Neural progenitor cell (in vitro differentiated cells): ENCODE results near the gene SHANK3. TPM values are rescaled to one million over a fixed set of nuclear protein-coding genes. Genes with fewer than 3 reads are reported as not detected.

Source experiments
- DNase-seq: peaks from one replicate; pipeline ENCODE4 v3.0.0-alpha.2; 2016; ENCODE audit warnings: low spot score
- H2AFZ ChIP-seq: fragments of 200-600 bp; sonication (generic); replicated peaks from 2 replicates; pipeline ENCODE4 v1.6.1; 2016; ENCODE audit warnings: antibody characterized with exemption
- H3F3A ChIP-seq: fragments of 200-600 bp; sonication (generic); 2 replicates; pipeline ENCODE4 v1.6.1; 2016; ENCODE audit warnings: antibody characterized with exemption, low read depth
- H3K27ac ChIP-seq: fragments of 200-600 bp; sonication (generic); 2 replicates; pipeline ENCODE4 v1.5.1; 2016; ENCODE audit warnings: mild to moderate bottlenecking
- H3K27me3 ChIP-seq: fragments of 200-600 bp; sonication (generic); 2 replicates; pipeline ENCODE4 v1.6.1; 2016; ENCODE audit warnings: mild to moderate bottlenecking, moderate library complexity
- H3K36me3 ChIP-seq: fragments of 200-600 bp; sonication (generic); 2 replicates; pipeline ENCODE4 v1.5.1; 2016
- H3K4me1 ChIP-seq: fragments of 200-600 bp; sonication (generic); 2 replicates; pipeline ENCODE4 v1.6.1; 2016; ENCODE audit warnings: mixed run types
- H3K4me2 ChIP-seq: fragments of 200-600 bp; sonication (generic); 2 replicates; pipeline ENCODE4 v1.6.1; 2016
- H3K4me3 ChIP-seq: fragments of 200-600 bp; sonication (generic); 2 replicates; pipeline ENCODE4 v1.5.1; 2016
- H3K79me2 ChIP-seq: fragments of 200-600 bp; sonication (generic); 2 replicates; pipeline ENCODE4 v1.6.1; 2016; ENCODE audit warnings: low read depth
- H3K9ac ChIP-seq: fragments of 200-600 bp; sonication (generic); 2 replicates; pipeline ENCODE4 v1.6.1; 2016
- H3K9me3 ChIP-seq: fragments of 200-600 bp; sonication (generic); 2 replicates; pipeline ENCODE4 v1.5.1; 2016; ENCODE audit warnings: low read depth
- H4K20me1 ChIP-seq: fragments of 200-600 bp; sonication (generic); 2 replicates; pipeline ENCODE4 v1.6.1; 2016; ENCODE audit warnings: low read depth
- H3K27ac Mint-ChIP-seq: 3 replicates; pipeline ENCODE4 v1.8.0; 2021; ENCODE audit warnings: mixed read lengths
- H3K27me3 Mint-ChIP-seq: 2 replicates; pipeline ENCODE4 v1.8.0; 2022; ENCODE audit warnings: low read depth, mild to moderate bottlenecking, inconsistent platforms, moderate library complexity, mixed read lengths; ENCODE audit not compliant: insufficient read depth
- H3K36me3 Mint-ChIP-seq: 3 replicates; pipeline ENCODE4 v1.8.0; 2021; ENCODE audit warnings: mixed read lengths
- H3K4me1 Mint-ChIP-seq: 3 replicates; pipeline ENCODE4 v1.8.0; 2021; ENCODE audit warnings: mixed read lengths
- H3K4me3 Mint-ChIP-seq: 3 replicates; pipeline ENCODE4 v1.8.0; 2021; ENCODE audit warnings: mild to moderate bottlenecking, moderate library complexity, mixed read lengths
- H3K9me3 Mint-ChIP-seq: 3 replicates; pipeline ENCODE4 v1.8.0; 2020; ENCODE audit warnings: mixed read lengths
- CTCF ChIP-seq: fragments of 200-600 bp; sonication (generic); IDR thresholded peaks from 2 replicates; pipeline ENCODE4 v1.5.1; 2017; ENCODE audit warnings: antibody characterized with exemption, mild to moderate bottlenecking
- EZH2 ChIP-seq: fragments of 200-600 bp; sonication (generic); IDR thresholded peaks from 2 replicates; pipeline ENCODE4 v1.6.1; 2017; ENCODE audit warnings: antibody characterized with exemption, mild to moderate bottlenecking, moderate library complexity
- EZH2phosphoT487 ChIP-seq: fragments of 200-600 bp; sonication (generic); IDR thresholded peaks from 2 replicates; pipeline ENCODE4 v1.6.1; 2017; ENCODE audit warnings: antibody characterized with exemption
- total RNA-seq: library from RNA; depleted of rRNA; stranded (reverse); fragments of >200 nt; gene quantifications from 2 replicates; pipeline ENCODE4 v1.2.3, GENCODE V29; 2015; ENCODE audit warnings: low replicate concordance

The SHANK3 gene
- total RNA-seq, 1 donor from 2014 or later, result 0.65 TPM

GRCh38 chr22:50673231-50674129 lies 857 bp downstream of the SHANK3 start:
- Mint-ChIP-seq H3K9me3 (peaks cover 2% of the 10 kb centered on the region), H3K27ac (peak overlapping the region; percentile 82), H3K4me3 (peak overlapping the region; percentile 86), H3K27me3 (peaks cover 29% of the 10 kb centered on the region), H3K36me3 (peaks cover 16% of the 10 kb centered on the region), H3K4me1 (peaks cover 37% of the 10 kb centered on the region)
- Histone ChIP-seq H3K4me1 (peaks cover 6% of the 10 kb centered on the region), H3K9ac (no peak overlapping the region), H3K4me3 (peak overlapping the region; percentile 85), H3F3A (peaks cover 17% of the 10 kb centered on the region), H3K36me3 (no peaks in the 10 kb centered on the region), H3K27me3 (peaks cover 38% of the 10 kb centered on the region), H3K9me3 (no peaks in the 10 kb centered on the region), H3K4me2 (peak overlapping the region; percentile 97), H3K79me2 (no peaks in the 10 kb centered on the region), H2AFZ (peak overlapping the region; percentile 40), H3K27ac (no peak overlapping the region), H4K20me1 (peaks cover 10% of the 10 kb centered on the region)
- peak; percentile 62 for DNase-seq
- TF ChIP-seq EZH2phosphoT487 (no peak), EZH2 (no peak)

- Mint-ChIP-seq H3K36me3 (peaks cover 16% of the 10 kb centered on the region), H3K4me3 (peak overlapping the region; percentile 78), H3K27ac (no peak overlapping the region), H3K27me3 (peaks cover 29% of the 10 kb centered on the region), H3K9me3 (peaks cover 2% of the 10 kb centered on the region), H3K4me1 (peaks cover 37% of the 10 kb centered on the region)
- Histone ChIP-seq H3F3A (peaks cover 17% of the 10 kb centered on the region), H3K4me3 (peak overlapping the region; percentile 85), H2AFZ (no peak overlapping the region), H4K20me1 (peaks cover 10% of the 10 kb centered on the region), H3K27ac (no peak overlapping the region), H3K9me3 (no peaks in the 10 kb centered on the region), H3K4me2 (peak overlapping the region; percentile 97), H3K36me3 (no peaks in the 10 kb centered on the region), H3K79me2 (no peaks in the 10 kb centered on the region), H3K27me3 (peaks cover 32% of the 10 kb centered on the region), H3K4me1 (peaks cover 6% of the 10 kb centered on the region), H3K9ac (no peak overlapping the region)
- DNase-seq, result peak; percentile 66
- TF ChIP-seq EZH2, result no peak
- no peak for TF ChIP-seq CTCF
- TF ChIP-seq EZH2phosphoT487, result no peak
These were observed 1.5 kb downstream of the SHANK3 start for GRCh38 chr22:50674130-50674500.

GRCh38 chr22:50674606-50675552 lies 2.3 kb downstream of the SHANK3 start:
- peaks cover 29% of the 10 kb centered on the region for H3K27me3 Mint-ChIP-seq
- DNase-seq, result peak; percentile 86
- H3K4me1 Mint-ChIP-seq, result peaks cover 37% of the 10 kb centered on the region
- peaks cover 32% of the 10 kb centered on the region for H3K27me3 ChIP-seq
- H3K9ac ChIP-seq, result no peak overlapping the region
- H4K20me1 ChIP-seq, result peaks cover 10% of the 10 kb centered on the region
- H3K4me3 ChIP-seq, result peak overlapping the region; percentile 80
- H2AFZ ChIP-seq, result peak overlapping the region; percentile 94
- peaks cover 17% of the 10 kb centered on the region for H3F3A ChIP-seq
- H3K9me3 Mint-ChIP-seq, result peaks cover 2% of the 10 kb centered on the region
- H3K4me3 Mint-ChIP-seq, result peak overlapping the region; percentile 89
- peak overlapping the region; percentile 27 for H3K27ac Mint-ChIP-seq
- H3K79me2 ChIP-seq, result no peaks in the 10 kb centered on the region
- H3K4me2 ChIP-seq, result peak overlapping the region; percentile 96
- TF ChIP-seq EZH2, result no peak
- TF ChIP-seq EZH2phosphoT487, result no peak
- TF ChIP-seq CTCF, result no peak
- no peaks in the 10 kb centered on the region for H3K36me3 ChIP-seq
- H3K27ac ChIP-seq, result no peak overlapping the region
- peaks cover 20% of the 10 kb centered on the region for H3K36me3 Mint-ChIP-seq
- H3K4me1 ChIP-seq, result peaks cover 6% of the 10 kb centered on the region
- no peaks in the 10 kb centered on the region for H3K9me3 ChIP-seq
